Right lobe of liver (tissue), 4 donors: ENCODE measurements around the gene FGFR2.

ENCODE experiments used
- CTCF ChIP-seq, 4 donors: fragments of 200-600 bp in 3 of 4; fragments of 450-650 bp in 1 of 4; IDR thresholded peaks; one replicate each; pipeline versions ENCODE4 v1.5.1 to v1.8.0; 2016 to 2022; ENCODE audit warnings: antibody characterized with exemption in 4 of 4, mild to moderate bottlenecking in 2 of 4
- POLR2A ChIP-seq: fragments of 450-650 bp; IDR thresholded peaks from one replicate; pipeline ENCODE4 v1.6.1; 2017; ENCODE audit warnings: antibody characterized with exemption, mild to moderate bottlenecking
- donor health status: DM: no; HTN: no; CAD: no.
- donor health status: DM: no; HTN: no; CAD: no.
- donor health status: DM: no; HTN: yes; CAD: no.

GRCh38 chr10:121524157-121524817 lies 74.0 kb downstream of the FGFR2 start:
- no peak for TF ChIP-seq CTCF (IDR thresholded peaks at IDR 0.05)
- no peak for TF ChIP-seq POLR2A
